Activated CD4-positive, alpha-beta T cell treated with anti-CD3 and anti-CD28 coated beads, Interleukin-2, amount 50 U/mL, for 24 hours (primary cell): Measurements from ENCODE around the gene TYMS.

Experiments used
- DNase-seq, 2 donors: peaks; one replicate each; pipeline ENCODE4 v3.0.0-alpha.2; 2020; ENCODE audit warnings: low read depth in 1 of 2, low spot score in 1 of 2

TYMS gene

GRCh38 chr18:657311-658000 lies at the start of gene TYMS:
TYMS (plus strand) TSS chr18:657653; CDS start chr18:657743, 90 bp downstream.
- peak; percentile 14 to 26 for DNase-seq

DNA sequence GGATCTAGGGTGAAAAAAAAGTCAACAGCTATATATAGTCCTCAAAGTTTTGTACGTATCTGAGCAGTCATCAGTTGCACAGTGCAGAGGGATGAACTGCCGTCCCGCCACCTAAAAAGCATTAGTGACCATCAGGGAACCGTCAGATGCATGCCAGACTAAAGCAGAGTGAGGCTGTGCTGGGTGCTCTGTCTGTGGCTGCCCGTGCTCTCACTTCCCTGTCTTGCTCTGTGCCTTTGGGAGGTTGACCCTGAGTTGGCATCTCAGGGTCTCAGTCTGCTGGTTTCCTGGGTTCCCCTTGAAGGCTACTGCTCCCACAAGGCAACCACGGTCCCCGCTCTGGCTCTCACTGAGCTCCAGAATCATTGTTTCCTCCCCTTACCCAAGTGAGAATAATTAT lies 49.5 kb upstream of the TYMS start:
- no peak for DNase-seq

- no peak for DNase-seq
Measured at GRCh38 chr18:610214-610928, 47.1 kb upstream of the TYMS start.

DNA sequence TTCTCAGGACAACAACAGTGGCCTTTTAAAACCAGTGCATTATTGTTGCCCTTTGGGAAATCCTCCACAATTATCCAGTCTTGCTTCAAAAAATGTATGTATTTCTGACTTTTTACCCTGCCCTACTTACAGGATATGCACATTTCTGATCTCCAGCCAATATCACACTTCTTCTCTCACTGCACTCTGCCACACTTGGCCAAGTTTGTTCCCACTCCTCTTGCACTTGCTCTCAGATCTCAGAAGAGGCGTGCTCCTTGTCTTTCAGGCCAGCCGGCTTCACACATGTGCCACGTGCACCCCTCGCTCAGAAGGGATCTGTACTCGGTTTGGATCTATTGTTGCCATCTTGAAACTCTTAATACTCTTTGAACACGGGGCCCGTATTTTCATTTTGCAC lies 45.3 kb upstream of the TYMS start:
- no peak for DNase-seq

DNA sequence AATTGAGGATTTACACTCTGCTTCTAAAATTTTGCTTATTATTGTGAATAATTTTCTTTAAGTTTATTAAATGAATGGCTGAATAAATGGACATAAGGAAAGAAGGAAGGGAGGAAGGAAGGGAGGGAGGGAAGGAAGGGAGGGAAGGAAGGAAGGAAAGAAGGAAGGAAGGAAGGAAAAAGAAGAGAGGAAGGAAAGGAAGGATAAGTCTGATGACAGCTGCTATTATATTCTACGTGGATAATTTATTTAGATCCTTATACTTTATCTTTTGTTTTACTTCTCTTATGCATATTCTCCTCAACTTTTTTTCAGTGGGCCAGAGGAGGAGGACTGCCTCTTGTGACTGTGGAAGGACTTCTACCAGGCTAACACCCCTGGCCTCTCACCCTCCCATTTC lies 43.3 kb upstream of the TYMS start:
- no peak for DNase-seq

GRCh38 chr18:615092-615521 lies 42.3 kb upstream of the TYMS start:
- DNase-seq = no peak

GRCh38 chr18:615773-616172 lies 41.7 kb upstream of the TYMS start:
- no peak for DNase-seq

DNA sequence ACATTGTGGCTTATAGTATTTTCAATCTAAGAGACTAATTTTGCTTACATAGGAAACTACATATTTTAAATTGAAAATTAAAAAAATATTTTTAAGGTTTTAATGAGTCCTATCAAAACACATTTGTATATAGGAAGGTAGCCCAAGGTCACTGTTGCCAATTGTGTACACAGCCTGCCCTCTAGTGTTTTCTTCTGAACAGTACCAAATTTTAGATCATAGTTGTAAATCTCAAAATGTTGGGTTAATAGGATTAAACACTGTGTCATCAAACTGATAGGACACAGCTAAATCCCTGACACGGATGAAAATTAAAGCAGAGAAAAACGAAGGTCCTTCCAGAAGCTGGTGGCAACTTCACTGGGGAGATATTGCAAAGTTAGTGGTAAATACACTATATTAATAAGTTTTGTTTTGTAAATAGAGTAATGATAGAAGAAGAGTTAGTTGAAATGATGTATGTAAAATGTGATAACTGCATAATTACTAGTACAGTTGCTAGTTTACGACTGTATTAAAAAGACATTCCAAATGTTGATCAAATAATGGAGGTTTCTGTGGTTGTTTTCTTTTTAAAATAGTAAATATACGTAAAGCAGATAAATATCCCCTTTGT lies 41.0 kb upstream of the TYMS start:
- no peak for DNase-seq

DNA sequence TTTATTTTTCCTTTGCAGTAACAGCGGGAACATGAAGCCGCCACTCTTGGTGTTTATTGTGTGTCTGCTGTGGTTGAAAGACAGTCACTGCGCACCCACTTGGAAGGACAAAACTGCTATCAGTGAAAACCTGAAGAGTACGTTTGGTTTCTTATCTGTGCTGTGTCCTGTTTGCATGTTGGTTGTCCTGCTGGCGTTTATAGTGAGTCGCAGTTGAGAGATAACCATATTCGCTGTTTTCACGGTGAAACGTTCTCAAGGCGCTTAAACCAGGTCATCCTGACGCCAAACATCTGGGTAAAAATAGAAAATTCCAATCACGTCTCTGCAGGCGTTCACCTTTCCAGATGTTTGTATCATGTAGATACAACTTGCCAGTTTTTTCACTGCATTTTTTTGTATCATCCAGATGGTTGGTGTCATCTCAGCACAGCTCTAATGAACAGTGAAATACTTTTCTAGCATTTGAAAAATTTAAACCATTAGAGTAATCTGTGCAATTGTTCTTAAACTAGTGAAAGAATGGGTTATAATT lies 39.4 kb upstream of the TYMS start:
- DNase-seq = no peak

GRCh38 chr18:618618-619017 lies 38.8 kb upstream of the TYMS start:
- no peak for DNase-seq

GRCh38 chr18:621291-622043 lies 36.0 kb upstream of the TYMS start:
- no peak for DNase-seq

DNA sequence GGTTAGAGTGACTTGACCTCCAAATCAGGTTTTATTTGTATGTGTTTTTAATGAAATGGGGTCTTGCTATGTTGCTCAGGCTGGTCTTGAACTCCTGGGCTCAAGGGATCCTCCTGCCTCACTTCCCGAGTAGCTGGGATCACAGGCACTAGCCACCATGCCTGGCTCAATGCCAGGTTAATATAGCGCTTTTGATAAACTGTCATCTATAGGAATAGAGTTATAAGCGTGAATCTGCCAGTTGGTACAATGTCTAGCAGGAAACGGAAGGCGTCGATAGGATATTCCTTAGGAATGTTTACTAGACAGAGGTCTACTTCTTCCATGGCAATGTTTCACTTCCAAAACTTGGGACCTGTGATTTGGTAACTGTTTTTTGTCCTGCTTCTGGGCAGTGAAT lies 35.2 kb upstream of the TYMS start:
- DNase-seq = no peak

DNA sequence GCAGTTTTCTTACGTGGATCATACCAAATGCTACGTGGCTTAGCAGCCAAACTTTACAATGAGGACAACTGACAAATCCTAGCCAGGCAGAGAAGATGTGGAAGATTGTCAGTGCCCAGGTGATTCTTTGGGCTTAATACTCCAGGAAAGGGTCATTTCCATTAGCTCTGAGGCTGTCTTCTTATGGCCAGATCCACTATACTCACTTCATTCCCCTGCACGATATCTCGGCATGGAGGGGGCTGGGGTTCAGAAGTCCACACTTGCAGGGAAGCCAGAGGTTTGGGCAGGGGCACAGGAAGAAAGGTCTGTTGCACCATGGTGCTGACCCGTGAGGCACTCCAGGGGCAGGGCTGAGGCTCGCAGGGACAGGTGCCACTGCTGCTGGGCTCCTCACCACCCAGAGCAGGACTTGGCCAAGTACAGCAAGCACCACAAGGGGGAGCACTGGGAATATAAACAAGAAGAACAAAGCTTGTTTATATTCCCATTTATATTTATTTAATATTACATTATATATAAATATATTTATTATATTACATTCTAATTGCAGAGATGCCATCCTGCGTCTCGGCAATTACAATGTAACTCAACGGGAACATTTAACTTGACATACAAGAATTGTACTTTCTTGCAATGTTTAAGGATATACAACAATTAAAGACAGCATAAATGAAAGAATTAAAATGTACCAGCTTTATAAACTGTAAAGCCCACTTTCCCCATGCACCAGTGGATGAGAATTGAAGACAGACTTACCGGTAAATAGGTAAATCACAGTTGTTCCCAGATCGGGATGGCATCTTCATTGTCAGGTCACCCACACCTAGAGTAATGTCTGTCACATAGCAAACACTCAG lies 33.5 kb upstream of the TYMS start:
- DNase-seq = peak; percentile 19 to 48

DNA sequence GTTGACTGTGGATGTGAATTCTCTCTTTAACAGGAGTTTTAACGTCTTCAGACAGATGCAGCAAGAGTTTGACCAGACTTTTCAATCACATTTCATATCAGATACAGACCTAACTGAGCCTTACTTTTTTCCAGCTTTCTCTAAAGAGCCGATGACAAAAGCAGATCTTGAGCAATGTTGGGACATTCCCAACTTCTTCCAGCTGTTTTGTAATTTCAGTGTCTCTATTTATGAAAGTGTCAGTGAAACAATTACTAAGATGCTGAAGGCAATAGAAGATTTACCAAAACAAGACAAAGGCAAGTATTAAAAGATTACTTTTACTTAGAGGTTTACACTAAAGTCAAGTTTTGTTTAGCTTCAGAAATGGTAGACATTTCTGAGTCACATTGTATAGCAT lies 30.2 kb upstream of the TYMS start:
- DNase-seq = no peak

DNA sequence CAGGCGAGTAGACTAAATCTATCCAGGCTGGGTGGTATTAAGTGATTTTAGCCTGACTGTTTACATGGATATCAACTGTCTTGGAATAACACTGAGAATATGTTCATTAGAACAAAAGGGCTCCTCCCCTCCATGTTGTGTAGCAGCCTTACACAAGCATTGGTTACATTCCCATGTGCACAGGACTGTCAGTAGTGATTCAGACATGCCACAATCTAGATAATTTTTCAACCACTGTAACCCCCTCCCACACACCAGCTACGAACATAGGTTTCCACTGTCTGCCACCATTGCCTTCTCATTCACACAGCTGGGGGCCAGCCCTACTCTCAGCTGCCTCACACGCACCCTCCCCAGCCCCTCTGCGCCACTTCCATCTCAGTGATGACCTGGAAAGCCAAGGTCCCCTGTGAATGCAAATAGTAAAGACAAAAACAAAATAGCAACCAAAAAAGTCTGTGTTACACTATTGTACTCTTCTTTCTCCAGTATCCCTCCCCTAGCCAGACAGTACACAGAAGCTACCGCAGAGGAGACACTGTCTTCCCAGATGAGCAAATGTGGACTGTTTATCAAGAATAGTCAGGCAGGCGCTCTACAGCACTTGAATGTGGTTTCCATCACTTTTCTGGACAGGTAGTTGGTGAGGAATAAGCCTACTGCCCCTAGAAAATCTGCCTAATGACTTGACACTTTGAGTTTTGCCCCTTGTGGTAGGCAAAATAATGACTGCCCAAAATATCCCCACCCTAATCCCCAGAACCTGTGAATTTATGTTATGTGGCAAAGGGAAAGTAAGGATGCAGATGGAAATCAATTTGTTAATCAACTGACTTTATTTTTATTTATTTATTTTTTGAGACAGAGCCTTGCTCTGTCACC lies 27.9 kb upstream of the TYMS start:
- DNase-seq = no peak

GRCh38 chr18:631560-631959 lies 25.9 kb upstream of the TYMS start:
- DNase-seq = no peak

- DNase-seq = no peak
Measured at GRCh38 chr18:634551-635045, 22.9 kb upstream of the TYMS start.

- no peak for DNase-seq
Measured at GRCh38 chr18:635171-635570, 22.3 kb upstream of the TYMS start.

GRCh38 chr18:641224-641623 lies 16.2 kb upstream of the TYMS start:
- DNase-seq = no peak
